OCI-LY3 (cell line): ENCODE data around the gene SMYD3.

Source experiments
- EZH2phosphoT487 ChIP-seq: fragments of 200-600 bp; shearing (Covaris generic); IDR thresholded peaks from 2 replicates; pipeline ENCODE4 v1.6.1; 2018; ENCODE audit warnings: antibody characterized with exemption, mixed run types, low read depth
- TF ChIP-seq, protein P1 (sequence below): fragments of 200-600, 300-600 bp; sonication (generic); IDR thresholded peaks from 2 replicates; pipeline ENCODE4 v1.5.1; 2014; ENCODE audit warnings: antibody characterized with exemption, low read length, low read depth

DNA sequence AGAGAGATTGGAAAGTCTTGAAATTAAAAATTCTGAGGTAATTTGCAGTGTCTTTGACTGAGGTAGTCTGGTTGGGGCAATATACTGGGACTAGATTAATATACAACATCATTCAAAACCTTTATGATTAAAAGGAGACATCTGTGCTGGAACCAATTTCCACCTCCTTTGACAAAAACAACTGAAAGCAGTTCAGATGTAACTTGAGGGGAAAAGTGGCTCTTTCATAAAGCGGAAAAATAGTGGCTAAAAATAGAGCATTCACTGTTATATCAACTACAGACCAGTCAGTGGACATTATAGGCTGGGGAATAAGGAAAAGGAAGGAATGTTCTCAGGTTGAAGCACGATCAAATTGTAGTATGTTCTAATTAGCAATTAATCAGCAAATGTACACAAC lies 635.9 kb downstream of the SMYD3 start:
- TF ChIP-seq, protein P1, sequence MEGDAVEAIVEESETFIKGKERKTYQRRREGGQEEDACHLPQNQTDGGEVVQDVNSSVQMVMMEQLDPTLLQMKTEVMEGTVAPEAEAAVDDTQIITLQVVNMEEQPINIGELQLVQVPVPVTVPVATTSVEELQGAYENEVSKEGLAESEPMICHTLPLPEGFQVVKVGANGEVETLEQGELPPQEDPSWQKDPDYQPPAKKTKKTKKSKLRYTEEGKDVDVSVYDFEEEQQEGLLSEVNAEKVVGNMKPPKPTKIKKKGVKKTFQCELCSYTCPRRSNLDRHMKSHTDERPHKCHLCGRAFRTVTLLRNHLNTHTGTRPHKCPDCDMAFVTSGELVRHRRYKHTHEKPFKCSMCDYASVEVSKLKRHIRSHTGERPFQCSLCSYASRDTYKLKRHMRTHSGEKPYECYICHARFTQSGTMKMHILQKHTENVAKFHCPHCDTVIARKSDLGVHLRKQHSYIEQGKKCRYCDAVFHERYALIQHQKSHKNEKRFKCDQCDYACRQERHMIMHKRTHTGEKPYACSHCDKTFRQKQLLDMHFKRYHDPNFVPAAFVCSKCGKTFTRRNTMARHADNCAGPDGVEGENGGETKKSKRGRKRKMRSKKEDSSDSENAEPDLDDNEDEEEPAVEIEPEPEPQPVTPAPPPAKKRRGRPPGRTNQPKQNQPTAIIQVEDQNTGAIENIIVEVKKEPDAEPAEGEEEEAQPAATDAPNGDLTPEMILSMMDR = no peak
- TF ChIP-seq EZH2phosphoT487 = no peak
